BJ (cell line): ENCODE measurements around the gene PAGE1. TPM values are rescaled to one million over a fixed set of nuclear protein-coding genes. Genes with fewer than 3 reads are reported as not detected.

ENCODE experiments used
- CTCF ChIA-PET: fragments of 350-600 bp; formaldehyde crosslinking; extraction: SDS; loops from one replicate; lab custom pipeline; 2021; ENCODE audit warnings: antibody characterized with exemption, inconsistent platforms; lab: Yijun Ruan, JAX
- POLR2A ChIA-PET: fragments of 300-600 bp; sonication (Branson Sonifier 250); formaldehyde crosslinking; extraction: SDS; loops from one replicate; lab custom pipeline; 2021; ENCODE audit warnings: antibody characterized with exemption; lab: Charles Lee
- DNase-seq: peaks from one replicate; pipeline ENCODE4 v3.0.0-alpha.2; 2011; ENCODE audit warnings: low read depth
- H3K27me3 ChIP-seq: 2 replicates; pipeline ENCODE4 v1.6.0; 2011; ENCODE audit warnings: low read length; ENCODE audit not compliant: control insufficient read depth, insufficient read depth
- H3K36me3 ChIP-seq: 2 replicates; pipeline ENCODE4 v1.5.1; 2011; ENCODE audit warnings: low read length; ENCODE audit not compliant: control insufficient read depth, insufficient read depth
- H3K4me3 ChIP-seq: 2 replicates; pipeline ENCODE4 v1.5.1; 2011; ENCODE audit warnings: low read depth, mild to moderate bottlenecking, control low read depth, low read length
- CTCF ChIP-seq: IDR thresholded peaks from 2 replicates; pipeline ENCODE4 v1.5.1; 2011; ENCODE audit warnings: low read depth, mild to moderate bottlenecking, control low read depth, inconsistent platforms, low read length, moderate library complexity; ENCODE audit not compliant: insufficient read depth
- polyA plus RNA-seq: library from polyadenylated mRNA; depleted of rRNA; stranded (reverse); fragments of >200 nt; gene quantifications from 2 replicates; pipeline ENCODE4 v1.2.3, GENCODE V29; 2011; rRNA removed

Gene PAGE1
- polyA plus RNA-seq, 1 experiment = not detected

- ChIA-PET CTCF (no interaction called here), POLR2A (no interaction called here)
- Histone ChIP-seq H3K36me3 (no peaks in the 10 kb centered on the region), H3K4me3 (no peak overlapping the region), H3K27me3 (no peaks in the 10 kb centered on the region)
- DNase-seq = no peak
- no peak for TF ChIP-seq CTCF
These were observed 33.9 kb downstream of the PAGE1 start for GRCh38 chrX:49661881-49662280.

DNA sequence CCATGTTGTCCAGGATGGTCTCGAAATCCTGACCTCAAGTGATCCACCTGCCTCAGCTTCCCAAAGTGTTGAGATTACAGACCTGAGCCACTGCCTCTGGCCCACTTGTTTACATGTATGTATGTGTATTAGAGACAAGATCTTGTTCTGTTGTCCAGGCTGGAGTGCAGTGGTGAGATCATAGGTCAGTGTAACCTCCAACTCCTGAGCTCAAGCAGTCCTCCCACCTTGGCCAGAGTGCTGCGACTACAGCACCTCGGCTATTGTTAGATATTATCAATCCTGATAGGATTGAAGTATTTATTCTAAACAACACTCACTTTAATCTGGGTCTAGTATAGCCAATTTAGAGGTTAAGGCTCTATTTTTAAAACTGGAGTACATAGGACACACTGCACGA lies 36.0 kb downstream of the PAGE1 start:
- no peak for TF ChIP-seq CTCF
- ChIA-PET CTCF (no interaction called here), POLR2A (no interaction called here)
- Histone ChIP-seq H3K27me3 (no peaks in the 10 kb centered on the region), H3K4me3 (no peak overlapping the region), H3K36me3 (no peaks in the 10 kb centered on the region)
- DNase-seq = no peak

- no peak for DNase-seq
- POLR2A ChIA-PET = no interaction called here
- Histone ChIP-seq H3K27me3 (no peaks in the 10 kb centered on the region), H3K36me3 (no peaks in the 10 kb centered on the region), H3K4me3 (no peak overlapping the region)
- no peak for TF ChIP-seq CTCF
- CTCF ChIA-PET = no interaction called here
These were observed 39.3 kb downstream of the PAGE1 start for GRCh38 chrX:49656533-49656932.

DNA sequence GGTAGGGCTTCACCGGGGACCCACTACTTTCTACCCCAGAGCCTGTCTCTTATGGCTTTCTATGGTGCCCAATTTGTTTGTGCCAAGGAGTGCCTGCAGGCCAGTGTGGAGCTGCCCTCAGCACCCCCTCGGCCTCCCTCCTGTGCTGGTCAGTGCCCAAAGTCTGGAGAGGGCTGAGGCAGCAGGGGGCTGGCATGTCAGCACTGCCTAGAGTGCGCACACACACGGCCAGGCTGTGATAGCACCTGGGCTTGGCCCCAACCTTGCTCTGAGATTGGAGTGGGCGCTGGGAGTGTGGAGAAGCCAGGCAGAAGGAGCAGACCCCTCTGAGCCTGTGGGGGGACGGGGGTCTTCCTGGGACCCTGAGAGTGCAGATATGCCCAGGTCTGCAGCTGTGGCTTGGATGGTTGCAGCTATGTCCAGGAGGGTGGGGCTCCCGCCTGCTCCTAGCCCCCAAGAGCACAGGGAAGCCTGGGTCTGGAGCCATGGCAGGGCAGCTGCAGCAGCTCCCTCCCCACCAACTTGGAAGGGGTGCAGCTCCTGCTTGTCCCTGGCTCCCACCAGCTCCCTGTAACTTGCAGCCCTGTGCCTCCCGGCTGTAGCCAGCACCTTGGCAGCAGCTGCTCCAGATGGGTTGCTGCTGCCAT lies 50.7 kb downstream of the PAGE1 start:
- no peak for TF ChIP-seq CTCF
- Histone ChIP-seq H3K36me3 (no peaks in the 10 kb centered on the region), H3K27me3 (no peaks in the 10 kb centered on the region), H3K4me3 (no peak overlapping the region)
- POLR2A ChIA-PET = no interaction called here
- CTCF ChIA-PET = no interaction called here
- DNase-seq = no peak

Other genes starting within 250 kb of the PAGE1 start
- gene GAGE12C, start 163.8 kb downstream of the PAGE1 start, polyA plus RNA-seq = not detected in 2 replicates
- not detected in 2 replicates for gene GAGE12D, start 154.3 kb downstream of the PAGE1 start, polyA plus RNA-seq
- not detected in 2 replicates for gene GAGE12E, start 144.7 kb downstream of the PAGE1 start, polyA plus RNA-seq
- not detected in 2 replicates for gene GAGE12F, start 135.1 kb downstream of the PAGE1 start, polyA plus RNA-seq
- not detected in 2 replicates for gene GAGE12G, start 125.6 kb downstream of the PAGE1 start, polyA plus RNA-seq
- gene GAGE12H, start 116.0 kb downstream of the PAGE1 start, polyA plus RNA-seq = not detected in 2 replicates
- gene GAGE2A, start 106.5 kb downstream of the PAGE1 start, polyA plus RNA-seq = not detected in 2 replicates
- gene GAGE1, start 97.0 kb downstream of the PAGE1 start, polyA plus RNA-seq = not detected in 2 replicates
- not detected in 2 replicates for gene PAGE4, start 133.3 kb upstream of the PAGE1 start, polyA plus RNA-seq
- gene USP27X, start 183.5 kb upstream of the PAGE1 start, polyA plus RNA-seq = 3.0 and 3.4 TPM in 2 replicates
- gene CLCN5, start 226.6 kb upstream of the PAGE1 start, polyA plus RNA-seq = 1.3 and 2.4 TPM in 2 replicates